Suprapubic skin (tissue), 4 donors: ENCODE data around the gene VSNL1. TPM values are rescaled to one million over a fixed set of nuclear protein-coding genes. Genes with fewer than 3 reads are reported as not detected.
A peak's percentile ranks its signal among the peaks of the same experiment; 100 is the strongest.

Experiments used
- DNase-seq, 2 donors: peaks; one replicate each; pipeline ENCODE4 v3.0.0-alpha.2; 2019; ENCODE audit warnings: low spot score in 2 of 2
- H3K27ac ChIP-seq: fragments of 200-600 bp; sonication (generic); one replicate; pipeline ENCODE4 v1.5.1; 2019
- H3K27me3 ChIP-seq: fragments of 200-600 bp; sonication (generic); one replicate; pipeline ENCODE4 v1.5.1; 2019
- H3K36me3 ChIP-seq: fragments of 200-600 bp; sonication (generic); one replicate; pipeline ENCODE4 v1.5.1; 2019
- H3K4me1 ChIP-seq: fragments of 200-600 bp; sonication (generic); one replicate; pipeline ENCODE4 v1.5.1; 2019
- H3K4me3 ChIP-seq: fragments of 200-600 bp; sonication (generic); one replicate; pipeline ENCODE4 v1.5.1; 2019; ENCODE audit warnings: mild to moderate bottlenecking
- H3K9me3 ChIP-seq: fragments of 200-600 bp; sonication (generic); one replicate; pipeline ENCODE4 v1.5.1; 2019
- EP300 ChIP-seq: sonication (generic); formaldehyde crosslinking; IDR thresholded peaks from one replicate; pipeline ENCODE4 v1.6.1; 2017; ENCODE audit warnings: antibody characterized with exemption
- POLR2A ChIP-seq, 2 donors: fragments of 450-650 bp; IDR thresholded peaks; one replicate each; pipeline ENCODE4 v1.6.1; 2017; ENCODE audit warnings: antibody characterized with exemption in 2 of 2, mild to moderate bottlenecking in 2 of 2, moderate library complexity in 2 of 2
- POLR2AphosphoS5 ChIP-seq, 3 donors: sonication (generic); formaldehyde crosslinking; IDR thresholded peaks; one replicate each; pipeline ENCODE4 v1.6.1; 2017; ENCODE audit warnings: antibody characterized with exemption in 3 of 3
- WGBS: methylation state at CpG from one replicate; pipeline ENCODE4 v1.1.5; 2018; 5-methylcytosine and 5-hydroxymethylcytosine counted together
- total RNA-seq, 4 donors: library from RNA; depleted of rRNA; stranded (reverse); fragments of >200 nt; gene quantifications; one replicate each; pipeline ENCODE4 v1.1.0, GENCODE V29; 2016
- TF ChIP-seq, protein P1 (sequence below), 2 donors: fragments of 200-600 bp in 1 of 2; fragments of 450-650 bp in 1 of 2; sonication (generic) in 1 of 2; IDR thresholded peaks; one replicate each; pipeline ENCODE4 v1.5.1; 2016 to 2019; ENCODE audit warnings: antibody characterized with exemption in 2 of 2, mild to moderate bottlenecking in 1 of 2, moderate library complexity in 1 of 2

Gene VSNL1
- total RNA-seq, 4 donors from 2014 or later = 6.0 to 18.8 (median 15.2) TPM

DNA sequence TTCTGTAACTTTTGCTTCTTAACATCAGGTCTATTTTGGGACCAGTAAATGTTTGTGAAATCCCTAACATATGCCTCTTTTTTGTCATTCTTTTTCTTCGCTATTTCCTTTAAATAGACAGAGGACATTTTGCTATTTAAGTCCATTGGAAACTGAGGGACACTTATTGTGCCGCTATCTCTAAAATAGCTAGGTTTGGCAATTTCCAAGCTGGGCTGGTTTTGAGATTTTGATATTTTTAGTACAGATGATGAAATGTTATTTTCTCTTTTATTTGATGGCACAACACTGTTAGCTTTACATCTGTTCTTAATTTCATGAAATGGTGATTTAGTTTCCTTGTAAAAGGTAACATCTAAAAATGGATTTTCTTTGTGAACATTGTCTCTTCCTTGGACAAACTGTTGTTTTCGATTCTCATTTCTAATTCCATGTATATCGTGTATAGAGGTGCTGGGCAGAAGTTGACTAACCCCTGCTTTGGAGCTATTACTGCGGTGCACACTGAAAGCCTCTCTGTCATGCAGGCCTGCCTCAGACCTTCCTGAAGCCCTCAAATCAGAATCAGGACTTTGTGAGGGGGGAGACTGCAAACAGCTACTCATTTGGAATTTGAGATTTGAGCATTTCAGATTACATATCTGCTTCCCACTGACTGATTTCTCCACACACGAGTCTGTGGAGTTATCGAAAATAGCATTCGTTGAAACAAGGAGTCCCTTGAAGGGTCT, 22.9 kb upstream of the VSNL1 start:
- H3K4me3 ChIP-seq = peak overlapping the region; percentile 53
- H3K27ac ChIP-seq = peak overlapping the region; percentile 49
- no peaks in the 10 kb centered on the region for H3K9me3 ChIP-seq
- H3K36me3 ChIP-seq = no peaks in the 10 kb centered on the region
- H3K27me3 ChIP-seq = no peaks in the 10 kb centered on the region
- peaks cover 15% of the 10 kb centered on the region for H3K4me1 ChIP-seq
- TF ChIP-seq POLR2A (IDR thresholded peaks at IDR 0.05) = no peak
- TF ChIP-seq EP300 = peak; percentile 26
- WGBS = 37% methylated on average over 8 of the region's 8 CpGs
- no peak for DNase-seq

DNA sequence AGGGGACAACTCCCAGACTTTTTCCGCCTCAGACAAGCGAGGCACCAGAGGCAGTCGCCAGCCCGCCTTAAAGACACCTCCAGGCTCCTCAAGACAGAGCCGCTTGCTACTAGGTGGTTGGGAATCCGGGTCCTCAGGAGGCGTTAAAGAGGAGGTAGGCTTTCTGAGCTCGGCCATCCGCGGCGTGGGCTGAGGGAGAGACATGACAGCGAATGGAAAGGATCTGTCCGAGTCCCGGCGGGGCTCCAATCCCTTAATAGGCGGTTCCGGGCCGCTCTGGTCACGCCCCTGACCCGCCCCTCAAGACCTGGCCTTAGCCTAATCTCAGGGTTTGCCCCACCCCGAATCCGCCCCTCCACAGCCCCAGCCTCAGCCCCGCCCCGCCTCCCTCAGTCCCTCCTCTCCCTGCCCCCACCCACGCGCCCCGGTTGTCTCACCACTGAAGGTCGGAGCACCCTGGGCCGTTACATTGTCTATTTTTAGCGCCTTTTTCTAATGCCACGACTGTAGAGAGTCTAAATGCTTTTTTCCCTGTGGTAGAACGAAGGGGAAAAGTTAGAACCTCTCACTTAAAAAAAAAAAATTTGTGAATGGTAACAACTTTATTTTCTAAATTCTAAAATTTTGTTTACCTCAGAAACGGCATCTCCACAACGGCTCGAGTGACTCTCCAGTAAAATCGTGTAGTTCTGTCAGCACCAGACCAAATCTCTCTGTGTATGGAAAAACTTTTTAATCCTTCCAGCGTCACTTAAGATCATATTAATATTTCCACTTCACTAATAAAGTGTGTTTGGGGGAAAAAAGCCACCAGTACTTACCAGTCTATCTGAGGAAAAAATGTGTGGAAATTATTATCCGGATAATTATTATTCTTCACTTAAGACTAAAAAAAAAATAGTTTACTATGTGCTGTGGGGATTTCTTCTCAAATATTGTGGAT, 22.0 kb upstream of the VSNL1 start, which contains the start of gene RAD51AP2:
Gene RAD51AP2 (minus strand): TSS at position 229 of the 943 bp plus-strand sequence. CDS start 25 bp downstream, at position 204.
- Histone ChIP-seq H3K36me3 (no peaks in the 10 kb centered on the region), H3K27me3 (no peaks in the 10 kb centered on the region), H3K4me3 (peak within 1 kb of the TSS; percentile 53), H3K4me1 (peaks cover 15% of the 10 kb centered on the region), H3K27ac (peak within 1 kb of the TSS; percentile 49), H3K9me3 (no peaks in the 10 kb centered on the region)
- no peak for TF ChIP-seq POLR2A (IDR thresholded peaks at IDR 0.05)
- TF ChIP-seq EP300 = no peak
- TF ChIP-seq POLR2AphosphoS5 (IDR thresholded peaks at IDR 0.05) = no peak
- TF ChIP-seq, protein P1, sequence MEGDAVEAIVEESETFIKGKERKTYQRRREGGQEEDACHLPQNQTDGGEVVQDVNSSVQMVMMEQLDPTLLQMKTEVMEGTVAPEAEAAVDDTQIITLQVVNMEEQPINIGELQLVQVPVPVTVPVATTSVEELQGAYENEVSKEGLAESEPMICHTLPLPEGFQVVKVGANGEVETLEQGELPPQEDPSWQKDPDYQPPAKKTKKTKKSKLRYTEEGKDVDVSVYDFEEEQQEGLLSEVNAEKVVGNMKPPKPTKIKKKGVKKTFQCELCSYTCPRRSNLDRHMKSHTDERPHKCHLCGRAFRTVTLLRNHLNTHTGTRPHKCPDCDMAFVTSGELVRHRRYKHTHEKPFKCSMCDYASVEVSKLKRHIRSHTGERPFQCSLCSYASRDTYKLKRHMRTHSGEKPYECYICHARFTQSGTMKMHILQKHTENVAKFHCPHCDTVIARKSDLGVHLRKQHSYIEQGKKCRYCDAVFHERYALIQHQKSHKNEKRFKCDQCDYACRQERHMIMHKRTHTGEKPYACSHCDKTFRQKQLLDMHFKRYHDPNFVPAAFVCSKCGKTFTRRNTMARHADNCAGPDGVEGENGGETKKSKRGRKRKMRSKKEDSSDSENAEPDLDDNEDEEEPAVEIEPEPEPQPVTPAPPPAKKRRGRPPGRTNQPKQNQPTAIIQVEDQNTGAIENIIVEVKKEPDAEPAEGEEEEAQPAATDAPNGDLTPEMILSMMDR (IDR thresholded peaks at IDR 0.05) = no peak
- DNase-seq = peak; percentile 89 to 91
- 3% methylated on average over 30 of the region's 38 CpGs for WGBS

DNA sequence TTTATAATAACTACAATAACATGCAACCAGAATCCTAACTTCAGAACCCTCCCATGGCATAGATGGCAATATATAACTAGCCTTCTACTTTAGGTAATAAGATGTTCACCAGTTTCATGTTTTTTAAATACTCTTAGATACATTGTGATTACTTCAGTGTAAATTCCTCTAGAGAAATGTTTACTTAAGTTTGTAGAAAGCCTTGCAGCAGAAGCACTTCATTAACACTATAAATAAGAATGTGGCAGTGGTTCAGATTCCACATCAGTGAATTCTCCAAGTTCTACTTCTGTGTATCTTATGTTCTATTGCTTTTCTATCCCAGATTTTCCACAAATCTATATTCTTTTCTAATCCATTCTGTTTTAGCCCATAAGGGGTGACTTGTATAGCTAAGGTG, 21.0 kb upstream of the VSNL1 start:
- no peaks in the 10 kb centered on the region for H3K27me3 ChIP-seq
- H3K36me3 ChIP-seq = no peaks in the 10 kb centered on the region
- H3K9me3 ChIP-seq = no peaks in the 10 kb centered on the region
- DNase-seq = no peak
- TF ChIP-seq POLR2A (IDR thresholded peaks at IDR 0.05) (no peak), EP300 (no peak), POLR2AphosphoS5 (IDR thresholded peaks at IDR 0.05) (no peak)
- TF ChIP-seq, protein P1 (IDR thresholded peaks at IDR 0.05) = no peak
- no peak overlapping the region for H3K27ac ChIP-seq
- H3K4me3 ChIP-seq = no peak overlapping the region
- peaks cover 15% of the 10 kb centered on the region for H3K4me1 ChIP-seq

DNA sequence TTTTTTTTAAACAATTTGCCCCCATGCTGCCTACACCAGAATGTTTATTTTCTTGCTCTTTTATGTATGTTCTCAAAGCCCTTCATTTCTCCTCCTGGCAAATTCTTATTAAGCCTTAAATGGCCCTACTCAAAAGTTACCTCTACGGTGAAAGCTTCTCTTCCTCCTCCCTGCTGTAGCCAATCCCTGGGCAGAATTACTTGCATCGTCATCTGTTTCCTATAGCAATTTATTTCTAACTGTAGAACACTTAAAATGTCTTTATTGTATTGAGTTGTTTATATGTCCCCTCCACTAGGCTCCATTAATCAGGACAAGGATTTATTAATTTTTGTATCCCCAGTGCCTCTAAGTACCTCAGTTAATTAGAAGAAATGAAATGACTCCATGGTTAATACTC, 19.7 kb upstream of the VSNL1 start:
- H3K27ac ChIP-seq = no peak overlapping the region
- 77% methylated on average over 2 of the region's 2 CpGs for WGBS
- peaks cover 15% of the 10 kb centered on the region for H3K4me1 ChIP-seq
- H3K9me3 ChIP-seq = no peaks in the 10 kb centered on the region
- H3K4me3 ChIP-seq = no peak overlapping the region
- no peaks in the 10 kb centered on the region for H3K36me3 ChIP-seq
- TF ChIP-seq, protein P1 (IDR thresholded peaks at IDR 0.05) = no peak
- TF ChIP-seq EP300 (no peak), POLR2AphosphoS5 (IDR thresholded peaks at IDR 0.05) (no peak), POLR2A (IDR thresholded peaks at IDR 0.05) (no peak)
- H3K27me3 ChIP-seq = no peaks in the 10 kb centered on the region
- no peak for DNase-seq

DNA sequence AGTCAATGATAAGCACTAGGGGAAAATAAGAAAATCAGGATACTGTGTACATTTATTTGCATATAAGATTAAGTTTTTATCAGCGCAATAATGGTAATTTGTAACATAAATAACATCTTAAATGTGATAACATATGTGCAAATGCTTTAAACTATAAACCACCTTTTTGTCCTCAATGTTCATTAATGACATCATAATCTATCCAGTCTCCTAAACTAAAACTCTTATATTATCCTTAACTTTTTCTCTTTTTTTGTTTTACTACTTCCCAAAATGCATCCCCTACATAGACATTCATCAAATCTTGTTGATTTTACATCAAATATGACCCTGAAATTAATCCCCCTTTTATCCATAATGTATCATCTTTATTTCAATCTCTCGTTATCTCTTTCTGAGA, 18.9 kb upstream of the VSNL1 start:
- H3K27me3 ChIP-seq = no peaks in the 10 kb centered on the region
- H3K9me3 ChIP-seq = no peaks in the 10 kb centered on the region
- H3K27ac ChIP-seq = no peak overlapping the region
- TF ChIP-seq POLR2A (IDR thresholded peaks at IDR 0.05) (no peak), POLR2AphosphoS5 (IDR thresholded peaks at IDR 0.05) (no peak), EP300 (no peak)
- TF ChIP-seq, protein P1 (IDR thresholded peaks at IDR 0.05) = no peak
- peaks cover 15% of the 10 kb centered on the region for H3K4me1 ChIP-seq
- no peak overlapping the region for H3K4me3 ChIP-seq
- H3K36me3 ChIP-seq = no peaks in the 10 kb centered on the region
- WGBS = 93% methylated on average over 2 of the region's 2 CpGs
- no peak for DNase-seq
